Stimulated activated CD4-positive, alpha-beta T cell treated with anti-CD3 and anti-CD28 coated beads, Interleukin-12 subunit alpha, Interleukin-12 subunit beta, amount 100 ng/mL, for 4 hours (primary cell): Measurements from ENCODE around the gene DOHH.
"Not testable (repeated sequence)": the region's sequence is repeated elsewhere in the genome, so short reads cannot be mapped to it uniquely, and the experiment has no call there.

Source experiments
- DNase-seq: peaks from one replicate; pipeline ENCODE4 v3.0.0-alpha.2; 2020

Gene DOHH

GRCh38 chr19:3518659-3519058 lies 18.2 kb upstream of the DOHH start:
- DNase-seq, result no peak

GRCh38 chr19:3518255-3518654 lies 17.8 kb upstream of the DOHH start:
- DNase-seq, result no peak

GRCh38 chr19:3517638-3518037 lies 17.2 kb upstream of the DOHH start:
- no peak for DNase-seq

GRCh38 chr19:3516675-3517207 lies 16.3 kb upstream of the DOHH start:
- no peak for DNase-seq

- DNase-seq, result no peak
Measured at GRCh38 chr19:3515891-3516422, 15.5 kb upstream of the DOHH start.

- DNase-seq, result no peak
Measured at GRCh38 chr19:3514930-3515329, 14.5 kb upstream of the DOHH start.

- no peak for DNase-seq
Measured at GRCh38 chr19:3513229-3514140, 13.0 kb upstream of the DOHH start.

- no peak for DNase-seq
Measured at GRCh38 chr19:3512562-3513228, 12.2 kb upstream of the DOHH start.

GRCh38 chr19:3511506-3512251 lies 11.2 kb upstream of the DOHH start:
- DNase-seq, result no peak

GRCh38 chr19:3510727-3511126 lies 10.3 kb upstream of the DOHH start:
- DNase-seq, result no peak

- DNase-seq, result no peak
Measured at GRCh38 chr19:3509566-3509989, 9.1 kb upstream of the DOHH start.

- DNase-seq, result no peak
Measured at GRCh38 chr19:3508771-3509535, 8.5 kb upstream of the DOHH start.

GRCh38 chr19:3508121-3508661 lies 7.7 kb upstream of the DOHH start:
- DNase-seq, result not testable (repeated sequence)

GRCh38 chr19:3507371-3508120 lies 7.1 kb upstream of the DOHH start:
- DNase-seq, result peak; percentile 49

GRCh38 chr19:3506384-3507340 lies 6.2 kb upstream of the DOHH start:
- peak; percentile 18 for DNase-seq

- DNase-seq, result peak; percentile 99
Measured at GRCh38 chr19:3505598-3506383, 5.3 kb upstream of the DOHH start, which contains the start of gene FZR1. Gene FZR1 (plus strand): TSS chr19:3506311. CDS start chr19:3522990, 16,679 bp downstream.

- no peak for DNase-seq
Measured at GRCh38 chr19:3504735-3505134, 4.3 kb upstream of the DOHH start.

- no peak for DNase-seq
Measured at GRCh38 chr19:3503036-3503572, 2.6 kb upstream of the DOHH start.

GRCh38 chr19:3501780-3502179 lies 1.3 kb upstream of the DOHH start:
- DNase-seq, result no peak
